HepG2 (cell line): Measurements from ENCODE around the gene ABTB2.

Source experiments
- BHLHE40 ChIP-seq: IDR thresholded peaks from 2 replicates; pipeline ENCODE4 v1.6.1; 2011; ENCODE audit warnings: low read length, improper control_type of control experiment
- EZH2 ChIP-seq: conservative IDR thresholded peaks from 2 replicates; pipeline ENCODE4 v1.6.1; 2012; ENCODE audit warnings: mild to moderate bottlenecking, low read depth, low read length, moderate library complexity
- PLRG1 ChIP-seq: fragments of 450-650 bp; conservative IDR thresholded peaks from 2 replicates; pipeline ENCODE4 v1.6.1; 2016
- REXO4 ChIP-seq: sonication (generic); formaldehyde crosslinking; IDR thresholded peaks from 2 replicates; pipeline ENCODE4 v1.8.0; 2022; ENCODE audit warnings: missing genetic modification reagents, mild to moderate bottlenecking, borderline replicate concordance
- SETDB1 ChIP-seq: sonication (generic); formaldehyde crosslinking; IDR thresholded peaks from 2 replicates; pipeline ENCODE4 v1.5.1; 2020; ENCODE audit warnings: missing genetic modification reagents, mild to moderate bottlenecking, borderline replicate concordance
- ZNF367 ChIP-seq: sonication (generic); formaldehyde crosslinking; IDR thresholded peaks from 2 replicates; pipeline ENCODE4 v1.4.0; 2020; ENCODE audit warnings: missing genetic modification reagents, borderline replicate concordance

- TF ChIP-seq REXO4 (CRISPR knock-in tag) (no peak), PLRG1 (no peak), ZNF367 (CRISPR knock-in tag) (no peak), EZH2 (no peak), BHLHE40 (no peak), SETDB1 (no peak)
Measured at GRCh38 chr11:34182425-34182824, 175.4 kb downstream of the ABTB2 start.
